SKM-1 treated with dmso at 0.1 percent for 144 hours (cell line): ENCODE results near the gene NIN.

Source experiments
- DNase-seq: peaks from one replicate; lab custom pipeline; 2025; ENCODE audit not compliant: unreplicated experiment; lab: John Stamatoyannopoulos, UW

Gene NIN

GRCh38 chr14:50795909-50796308, 35.1 kb downstream of the NIN start:
- no peak for DNase-seq

- no peak for DNase-seq
These were observed 35.8 kb downstream of the NIN start for GRCh38 chr14:50795142-50795541.

- no peak for DNase-seq
These were observed 36.8 kb downstream of the NIN start for GRCh38 chr14:50794068-50794645.

GRCh38 chr14:50792634-50793068, 38.3 kb downstream of the NIN start:
- no peak for DNase-seq

- no peak for DNase-seq
These were observed 38.9 kb downstream of the NIN start for GRCh38 chr14:50792051-50792477.

GRCh38 chr14:50791201-50791600, 39.8 kb downstream of the NIN start:
- DNase-seq: no peak

- no peak for DNase-seq
These were observed 40.4 kb downstream of the NIN start for GRCh38 chr14:50790589-50790988.

- no peak for DNase-seq
These were observed 44.1 kb downstream of the NIN start for GRCh38 chr14:50786751-50787464.

- DNase-seq: no peak
These were observed 45.4 kb downstream of the NIN start for GRCh38 chr14:50785457-50786063.

GRCh38 chr14:50784683-50785456, 46.1 kb downstream of the NIN start:
- no peak for DNase-seq

- no peak for DNase-seq
These were observed 47.4 kb downstream of the NIN start for GRCh38 chr14:50783563-50783962.

- no peak for DNase-seq
These were observed 50.6 kb downstream of the NIN start for GRCh38 chr14:50780393-50780792.

GRCh38 chr14:50778721-50779483, 52.1 kb downstream of the NIN start:
- no peak for DNase-seq

GRCh38 chr14:50776522-50776921, 54.4 kb downstream of the NIN start:
- DNase-seq: no peak

- no peak for DNase-seq
These were observed 55.6 kb downstream of the NIN start for GRCh38 chr14:50775357-50775756.

GRCh38 chr14:50774542-50775267, 56.3 kb downstream of the NIN start:
- no peak for DNase-seq

GRCh38 chr14:50773632-50774541, 57.1 kb downstream of the NIN start:
- no peak for DNase-seq

- no peak for DNase-seq
These were observed 58.5 kb downstream of the NIN start for GRCh38 chr14:50772412-50772811.

- no peak for DNase-seq
These were observed 60.4 kb downstream of the NIN start for GRCh38 chr14:50770586-50770985.
